Measurements from ENCODE around the gene ARHGAP44.

Gene ARHGAP44

GRCh38 chr17:12995896-12996295, 206.6 kb downstream of the ARHGAP44 start:
- DNase-seq: no peak

GRCh38 chr17:12996357-12996756, 207.1 kb downstream of the ARHGAP44 start:
- no peak for DNase-seq

GRCh38 chr17:12996941-12997340, 207.6 kb downstream of the ARHGAP44 start:
- DNase-seq: no peak

GRCh38 chr17:12998461-12998860, 209.2 kb downstream of the ARHGAP44 start:
- no peak for DNase-seq

GRCh38 chr17:12998874-12999273, 209.6 kb downstream of the ARHGAP44 start:
- no peak for DNase-seq

GRCh38 chr17:13000561-13000960, 211.3 kb downstream of the ARHGAP44 start:
- no peak for DNase-seq

GRCh38 chr17:13001991-13002615, 212.8 kb downstream of the ARHGAP44 start:
- DNase-seq: no peak

- peak in 1 of 2 experiments; percentile 47 for DNase-seq
Measured at GRCh38 chr17:13002761-13003453, 213.6 kb downstream of the ARHGAP44 start.

- no peak for DNase-seq
Measured at GRCh38 chr17:13003454-13003851, 214.2 kb downstream of the ARHGAP44 start.

- no peak for DNase-seq
Measured at GRCh38 chr17:13003927-13004326, 214.6 kb downstream of the ARHGAP44 start.

- DNase-seq: no peak
Measured at GRCh38 chr17:13004336-13004735, 215.0 kb downstream of the ARHGAP44 start.

GRCh38 chr17:13005530-13005929, 216.2 kb downstream of the ARHGAP44 start:
- no peak for DNase-seq

- no peak for DNase-seq
Measured at GRCh38 chr17:13008461-13008860, 219.2 kb downstream of the ARHGAP44 start.

GRCh38 chr17:13010959-13011358, 221.7 kb downstream of the ARHGAP44 start:
- no peak for DNase-seq

- DNase-seq: no peak
Measured at GRCh38 chr17:13014801-13015200, 225.5 kb downstream of the ARHGAP44 start.

- DNase-seq: no peak
Measured at GRCh38 chr17:13016881-13017654, 227.8 kb downstream of the ARHGAP44 start.

GRCh38 chr17:13017655-13018459, 228.6 kb downstream of the ARHGAP44 start, which contains the start of gene ELAC2:
ELAC2 (minus strand) TSS chr17:13018027; CDS start chr17:13017947, 80 bp downstream.
- peak; percentile 94 to 97 for DNase-seq

GRCh38 chr17:13024016-13024415, 234.7 kb downstream of the ARHGAP44 start:
- no peak for DNase-seq

- peak; percentile 51 to 63 for DNase-seq
Measured at GRCh38 chr17:13024526-13025257, 235.4 kb downstream of the ARHGAP44 start.

- no peak for DNase-seq
Measured at GRCh38 chr17:13025258-13025627, 235.9 kb downstream of the ARHGAP44 start.

- no peak for DNase-seq
Measured at GRCh38 chr17:13025687-13026086, 236.4 kb downstream of the ARHGAP44 start.

- DNase-seq: no peak
Measured at GRCh38 chr17:13027246-13027645, 237.9 kb downstream of the ARHGAP44 start.
